HepG2 (cell line): Measurements from ENCODE around the gene ANKRD11. TPM values are rescaled to one million over a fixed set of nuclear protein-coding genes. Genes with fewer than 3 reads are reported as not detected.

Experiments used
- ADNP ChIP-seq: sonication (generic); formaldehyde crosslinking; IDR thresholded peaks from 2 replicates; pipeline ENCODE4 v1.4.0; 2020; ENCODE audit warnings: missing genetic modification reagents
- NFIB ChIP-seq: sonication (generic); formaldehyde crosslinking; IDR thresholded peaks from 2 replicates; pipeline ENCODE4 v1.9.0; 2021; ENCODE audit warnings: missing genetic modification reagents, mild to moderate bottlenecking, borderline replicate concordance
- NR2F2 ChIP-seq: IDR thresholded peaks from 2 replicates; pipeline ENCODE4 v1.6.1; 2012; ENCODE audit warnings: low read depth, inconsistent platforms, borderline replicate concordance
- REL ChIP-seq: sonication (generic); formaldehyde crosslinking; conservative IDR thresholded peaks from 2 replicates; pipeline ENCODE4 v1.8.0; 2022; ENCODE audit warnings: mild to moderate bottlenecking, missing genetic modification reagents, moderate library complexity
- SCMH1 ChIP-seq: sonication (generic); formaldehyde crosslinking; IDR thresholded peaks from 2 replicates; pipeline ENCODE4 v1.9.0; 2021; ENCODE audit warnings: missing genetic modification reagents, mild to moderate bottlenecking, borderline replicate concordance
- SKI ChIP-seq: fragments of 450-650 bp; IDR thresholded peaks from one replicate; pipeline ENCODE4 v1.6.1; 2018; ENCODE audit warnings: mild to moderate bottlenecking; ENCODE audit not compliant: partially characterized antibody
- STAT5B ChIP-seq: sonication (generic); formaldehyde crosslinking; IDR thresholded peaks from 2 replicates; pipeline ENCODE4 v1.4.0; 2020; ENCODE audit warnings: missing genetic modification reagents
- TEAD3 ChIP-seq: optimal IDR thresholded peaks from 2 replicates; pipeline ENCODE3; 2016; ENCODE audit warnings: borderline replicate concordance
- TP53 ChIP-seq: sonication (generic); formaldehyde crosslinking; conservative IDR thresholded peaks from 2 replicates; pipeline ENCODE4 v1.4.0; 2020; ENCODE audit warnings: missing genetic modification reagents
- ZBTB49 ChIP-seq: sonication (generic); formaldehyde crosslinking; IDR thresholded peaks from 2 replicates; pipeline ENCODE4 v1.4.0; 2020; ENCODE audit warnings: missing genetic modification reagents, borderline replicate concordance
- ZNF354B ChIP-seq: sonication (generic); formaldehyde crosslinking; IDR thresholded peaks from 2 replicates; pipeline ENCODE4 v1.8.0; 2022; ENCODE audit warnings: mild to moderate bottlenecking, missing genetic modification reagents
- ZNF646 ChIP-seq: sonication (generic); formaldehyde crosslinking; IDR thresholded peaks from 2 replicates; pipeline ENCODE4 v1.9.0; 2021; ENCODE audit warnings: mild to moderate bottlenecking, missing genetic modification reagents
- ZNF703 ChIP-seq: sonication (generic); formaldehyde crosslinking; IDR thresholded peaks from 2 replicates; pipeline ENCODE4 v1.5.1; 2020; ENCODE audit warnings: missing genetic modification reagents, mild to moderate bottlenecking, moderate library complexity, borderline replicate concordance
- ZSCAN20 ChIP-seq: sonication (generic); formaldehyde crosslinking; IDR thresholded peaks from 2 replicates; pipeline ENCODE4 v1.4.0; 2020; ENCODE audit warnings: missing genetic modification reagents, mild to moderate bottlenecking, borderline replicate concordance
- polyA plus RNA-seq, 8 experiments: library from polyadenylated mRNA; depleted of rRNA in 3 of 8; stranded (reverse) in 7 of 8; unstranded in 1 of 8; fragments of >200 nt; fragmentation: Illumina TruSeq in 4 of 8; extraction: Trizol in 4 of 8; gene quantifications; 2 replicates each; pipeline versions ENCODE4 v1.2.1 to v1.2.3, GENCODE V29; 2011 to 2016; ENCODE audit warnings: low read depth in 4 of 8, missing spikeins in 1 of 8, mixed read lengths in 1 of 8; ENCODE audit not compliant: insufficient read depth in 1 of 8
- total RNA-seq, 5 experiments: library from RNA; depleted of rRNA; stranded (reverse); fragments of >200 nt; fragmentation: Illumina TruSeq; extraction: Trizol; gene quantifications; 2 replicates each; pipeline ENCODE4 v1.2.3, GENCODE V29; 2016; ENCODE audit warnings: low read depth in 1 of 5
- TF ChIP-seq, protein P1 (sequence below): IDR thresholded peaks from 2 replicates; pipeline ENCODE4 v1.6.1; 2016; ENCODE audit warnings: missing compliant biosample characterization, missing genetic modification reagents, borderline replicate concordance
- TF ChIP-seq, protein P2 (sequence below): sonication (generic); formaldehyde crosslinking; IDR thresholded peaks from 2 replicates; pipeline ENCODE4 v1.4.0; 2020; ENCODE audit warnings: mild to moderate bottlenecking, missing genetic modification reagents

ANKRD11 gene
- total and polyA plus RNA-seq, 2 of the 13 experiments (the other 11 are each of a cell fraction or from before 2014, with no cell fraction given), result 21.4 to 38.4 TPM

- TF ChIP-seq, protein P1, sequence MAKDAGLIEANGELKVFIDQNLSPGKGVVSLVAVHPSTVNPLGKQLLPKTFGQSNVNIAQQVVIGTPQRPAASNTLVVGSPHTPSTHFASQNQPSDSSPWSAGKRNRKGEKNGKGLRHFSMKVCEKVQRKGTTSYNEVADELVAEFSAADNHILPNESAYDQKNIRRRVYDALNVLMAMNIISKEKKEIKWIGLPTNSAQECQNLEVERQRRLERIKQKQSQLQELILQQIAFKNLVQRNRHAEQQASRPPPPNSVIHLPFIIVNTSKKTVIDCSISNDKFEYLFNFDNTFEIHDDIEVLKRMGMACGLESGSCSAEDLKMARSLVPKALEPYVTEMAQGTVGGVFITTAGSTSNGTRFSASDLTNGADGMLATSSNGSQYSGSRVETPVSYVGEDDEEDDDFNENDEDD (CRISPR knock-in tag), result peak; percentile 88
- TF ChIP-seq TP53 (CRISPR knock-in tag) (no peak; the same call in 1 of the 2 replicates), ZSCAN20 (peak; percentile 94), NFIB (no peak), STAT5B (CRISPR knock-in tag) (no peak), SCMH1 (CRISPR knock-in tag) (no peak), ZNF354B (no peak), NR2F2 (peak; percentile 19; the same call in 1 of the 2 replicates), ZBTB49 (CRISPR knock-in tag) (0 out of 2 replicates have a peak, but pooled peaks have one; percentile 6), REL (CRISPR knock-in tag) (no peak; the same call in 1 of the 2 replicates), ZNF703 (CRISPR knock-in tag) (no peak; the same call in 1 of the 2 replicates), TEAD3 (no peak), ADNP (CRISPR knock-in tag) (no peak), ZNF646 (CRISPR knock-in tag) (no peak), SKI (peak; percentile 73)
- TF ChIP-seq, protein P2, sequence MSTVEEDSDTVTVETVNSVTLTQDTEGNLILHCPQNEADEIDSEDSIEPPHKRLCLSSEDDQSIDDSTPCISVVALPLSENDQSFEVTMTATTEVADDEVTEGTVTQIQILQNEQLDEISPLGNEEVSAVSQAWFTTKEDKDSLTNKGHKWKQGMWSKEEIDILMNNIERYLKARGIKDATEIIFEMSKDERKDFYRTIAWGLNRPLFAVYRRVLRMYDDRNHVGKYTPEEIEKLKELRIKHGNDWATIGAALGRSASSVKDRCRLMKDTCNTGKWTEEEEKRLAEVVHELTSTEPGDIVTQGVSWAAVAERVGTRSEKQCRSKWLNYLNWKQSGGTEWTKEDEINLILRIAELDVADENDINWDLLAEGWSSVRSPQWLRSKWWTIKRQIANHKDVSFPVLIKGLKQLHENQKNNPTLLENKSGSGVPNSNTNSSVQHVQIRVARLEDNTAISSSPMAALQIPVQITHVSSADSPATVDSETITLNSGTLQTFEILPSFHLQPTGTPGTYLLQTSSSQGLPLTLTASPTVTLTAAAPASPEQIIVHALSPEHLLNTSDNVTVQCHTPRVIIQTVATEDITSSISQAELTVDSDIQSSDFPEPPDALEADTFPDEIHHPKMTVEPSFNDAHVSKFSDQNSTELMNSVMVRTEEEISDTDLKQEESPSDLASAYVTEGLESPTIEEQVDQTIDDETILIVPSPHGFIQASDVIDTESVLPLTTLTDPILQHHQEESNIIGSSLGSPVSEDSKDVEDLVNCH (CRISPR knock-in tag), result peak; percentile 16; the same call in 1 of the 2 replicates
These were observed 17.7 kb upstream of the ANKRD11 start, which contains the start of gene SPG7 (continued) for GRCh38 chr16:89507834-89508590.
